ENCODE results near the gene GATD1. TPM values are rescaled to one million over a fixed set of nuclear protein-coding genes. Genes with fewer than 3 reads are reported as not detected.
A peak's percentile ranks its signal among the peaks of the same experiment; 100 is the strongest.

The GATD1 gene
- total RNA-seq, 2 donors from 2014 or later, result 14.0 to 28.7 TPM

GRCh38 chr11:766106-766935 lies 11.0 kb downstream of the GATD1 start:
- ATAC-seq (no peak), DNase-seq (no peak)
- intact Hi-C loops (cut with DNase I), result no loop called here
- no peak overlapping the region for H3K4me3 ChIP-seq
- peaks cover 0 to 17% of the 10 kb centered on the region in 2 donors for H3K36me3 ChIP-seq (replicated peaks in 1 of 2; ENCODE audit: insufficient read depth in 1 of 2, low read depth in 2 of 2)
- TF ChIP-seq CTCF (IDR thresholded peaks at IDR 0.05), result no peak
- no peak for TF ChIP-seq POLR2A (IDR thresholded peaks at IDR 0.05)
- H3K27ac ChIP-seq, result no peak overlapping the region
- H3K4me1 ChIP-seq, result peaks cover 7% of the 10 kb centered on the region
- H3K9me3 ChIP-seq, result no peaks in the 10 kb centered on the region
- no peaks in the 10 kb centered on the region for H3K27me3 ChIP-seq
- 79 to 81% methylated on average over 8 to 11 of the region's 11 CpGs for WGBS, 2 donors

GRCh38 chr11:765802-766091 lies 11.5 kb downstream of the GATD1 start:
- Histone ChIP-seq H3K27me3 (no peaks in the 10 kb centered on the region), H3K36me3 (replicated peaks in 1 of 2; ENCODE audit: insufficient read depth in 1 of 2, low read depth in 2 of 2) (peaks cover 0 to 17% of the 10 kb centered on the region in 2 donors), H3K9me3 (no peaks in the 10 kb centered on the region), H3K27ac (no peak overlapping the region), H3K4me3 (no peak overlapping the region), H3K4me1 (peaks cover 7% of the 10 kb centered on the region)
- TF ChIP-seq POLR2A (IDR thresholded peaks at IDR 0.05) (no peak), CTCF (IDR thresholded peaks at IDR 0.05) (no peak)
- 94 to 97% methylated on average over 6 to 8 of the region's 8 CpGs for WGBS, 2 donors
- intact Hi-C loops (cut with DNase I), result no loop called here
- ATAC-seq (no peak), DNase-seq (no peak)

- H3K4me1 ChIP-seq, result peaks cover 7% of the 10 kb centered on the region
- ATAC-seq, result peak; percentile 52
- intact Hi-C loops (cut with DNase I), result no loop called here
- no peaks in the 10 kb centered on the region for H3K27me3 ChIP-seq
- H3K9me3 ChIP-seq, result no peaks in the 10 kb centered on the region
- H3K4me3 ChIP-seq, result no peak overlapping the region
- TF ChIP-seq POLR2A (IDR thresholded peaks at IDR 0.05) (no peak), CTCF (IDR thresholded peaks at IDR 0.05) (peak; percentile 37 to 79 (median 69))
- no peak overlapping the region for H3K27ac ChIP-seq
- peak; percentile 66 to 75 (median 68) for DNase-seq
- 69 to 70% methylated on average over 18 to 19 of the region's 19 CpGs for WGBS, 2 donors
- H3K36me3 ChIP-seq (replicated peaks in 1 of 2; ENCODE audit: insufficient read depth in 1 of 2, low read depth in 2 of 2), result peaks cover 0 to 16% of the 10 kb centered on the region in 2 donors
These were observed 12.1 kb downstream of the GATD1 start for GRCh38 chr11:765025-765801.

- ATAC-seq (no peak), DNase-seq (no peak)
- H3K4me1 ChIP-seq, result peaks cover 7% of the 10 kb centered on the region
- TF ChIP-seq CTCF (IDR thresholded peaks at IDR 0.05), result no peak
- no peak for TF ChIP-seq POLR2A (IDR thresholded peaks at IDR 0.05)
- intact Hi-C loops (cut with DNase I), result no loop called here
- H3K27me3 ChIP-seq, result no peaks in the 10 kb centered on the region
- peaks cover 0 to 22% of the 10 kb centered on the region in 2 donors for H3K36me3 ChIP-seq (replicated peaks in 1 of 2; ENCODE audit: insufficient read depth in 1 of 2, low read depth in 2 of 2)
- WGBS, 2 donors, result 85 to 86% methylated on average over 11 to 18 of the region's 18 CpGs
- H3K9me3 ChIP-seq, result no peaks in the 10 kb centered on the region
- H3K27ac ChIP-seq, result no peak overlapping the region
- no peak overlapping the region for H3K4me3 ChIP-seq
These were observed 12.8 kb downstream of the GATD1 start for GRCh38 chr11:764322-765024.

Measured in body of pancreas (tissue), 4 donors.